Dermis blood vessel endothelial cell (primary cell): ENCODE data around the gene CD22. TPM values are rescaled to one million over a fixed set of nuclear protein-coding genes. Genes with fewer than 3 reads are reported as not detected.

ENCODE experiments used
- DNase-seq: peaks from one replicate; pipeline ENCODE4 v3.0.0; 2010
- total RNA-seq: library from RNA; depleted of rRNA; stranded (reverse); fragments of >200 nt; gene quantifications from 2 replicates; pipeline ENCODE4 v1.2.3, GENCODE V29; 2014

Gene CD22
- total RNA-seq, 1 donor from 2014 or later, result 0.34 TPM

DNA sequence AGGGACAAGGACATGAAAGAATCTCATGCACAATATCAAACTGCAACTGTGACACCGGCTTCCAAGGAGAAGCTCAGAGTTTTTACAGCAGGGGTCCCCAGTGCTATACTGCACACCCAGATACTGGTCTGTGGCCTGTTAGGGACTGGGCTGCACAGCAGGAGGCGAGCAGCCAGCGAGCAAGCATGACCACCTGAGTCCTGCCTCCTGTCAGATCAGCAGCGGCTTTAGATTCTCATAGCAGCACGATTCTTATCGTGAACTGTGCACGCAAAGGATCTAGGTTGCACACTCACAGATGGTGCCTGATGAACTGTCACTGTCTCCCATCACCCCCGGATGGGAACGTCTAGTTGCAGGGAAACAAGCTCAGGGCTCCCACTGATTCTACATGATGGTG is 13.1 kb upstream of the CD22 start:
- no peak for DNase-seq

DNA sequence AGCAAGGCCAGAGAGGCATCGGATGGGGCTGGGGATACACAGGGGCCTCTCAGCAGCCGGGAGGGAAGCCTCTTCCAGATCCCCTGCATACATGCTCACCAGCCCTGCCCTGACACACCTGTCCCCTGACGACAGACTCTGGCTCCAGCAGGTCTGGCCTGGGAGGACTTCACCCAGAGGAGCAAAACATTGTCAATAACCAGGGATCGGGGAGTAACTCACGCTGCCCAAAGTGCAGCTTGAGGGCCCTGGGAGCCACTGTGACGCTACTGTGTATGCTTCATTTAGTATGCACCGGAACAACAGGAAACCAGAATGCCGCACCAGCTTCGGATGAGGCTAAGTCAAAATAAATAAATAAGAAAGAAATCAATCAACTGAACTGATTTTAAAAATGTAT is 12.4 kb upstream of the CD22 start:
- no peak for DNase-seq

GRCh38 chr19:35317464-35318043 is 11.4 kb upstream of the CD22 start:
- no peak for DNase-seq

- DNase-seq, result peak; percentile 85
Observed at GRCh38 chr19:35318679-35319448, 10.1 kb upstream of the CD22 start.

DNA sequence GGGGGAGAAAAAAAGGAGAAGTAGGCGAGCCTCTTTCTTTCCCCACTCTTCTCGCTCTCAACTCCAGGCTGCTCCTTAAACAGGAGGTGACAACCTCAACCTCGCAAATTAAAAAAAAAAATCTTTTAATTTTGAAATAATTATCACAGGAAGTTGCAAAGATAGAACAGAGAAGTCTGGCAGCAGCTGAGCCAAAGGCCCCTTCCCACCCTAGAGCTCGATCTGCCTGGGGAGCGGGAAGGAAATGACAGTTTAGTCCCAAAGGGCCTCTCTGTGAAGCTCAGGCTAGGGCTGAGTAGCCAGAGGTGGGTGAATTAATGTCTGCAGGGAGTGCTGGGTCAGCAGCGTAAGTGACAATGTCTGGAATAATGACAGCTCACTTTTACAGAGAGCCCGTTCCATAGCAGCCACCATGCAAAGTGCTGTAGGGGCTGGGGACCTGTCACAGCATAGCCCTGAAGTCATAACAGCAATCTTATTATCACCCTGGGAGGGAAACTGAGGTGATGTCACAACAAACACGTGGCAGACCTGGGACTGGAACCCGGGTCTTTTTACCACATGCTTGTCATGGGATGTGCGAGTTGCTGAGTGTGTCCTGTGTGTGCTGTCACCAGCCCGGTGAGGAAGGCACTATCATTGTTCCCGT is 8.8 kb upstream of the CD22 start:
- DNase-seq, result no peak

DNA sequence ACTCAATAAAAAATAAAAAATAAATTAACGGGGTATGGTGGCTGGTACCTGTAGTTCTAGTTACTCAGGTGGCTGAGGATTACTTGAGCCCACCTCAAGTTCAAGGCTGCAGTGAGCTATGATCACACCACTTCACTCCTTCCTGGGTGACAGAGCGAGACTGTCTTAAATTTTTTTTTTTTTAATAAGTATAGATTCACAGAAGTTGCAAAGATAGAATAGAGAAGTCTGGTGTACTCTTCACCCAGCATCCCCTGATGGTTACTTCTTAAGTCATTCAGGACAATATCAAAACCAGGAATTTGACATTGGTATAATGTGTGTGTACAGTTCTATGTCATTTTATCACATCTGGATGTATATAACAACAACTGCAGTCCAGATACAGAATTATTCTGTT is 7.7 kb upstream of the CD22 start:
- no peak for DNase-seq

DNA sequence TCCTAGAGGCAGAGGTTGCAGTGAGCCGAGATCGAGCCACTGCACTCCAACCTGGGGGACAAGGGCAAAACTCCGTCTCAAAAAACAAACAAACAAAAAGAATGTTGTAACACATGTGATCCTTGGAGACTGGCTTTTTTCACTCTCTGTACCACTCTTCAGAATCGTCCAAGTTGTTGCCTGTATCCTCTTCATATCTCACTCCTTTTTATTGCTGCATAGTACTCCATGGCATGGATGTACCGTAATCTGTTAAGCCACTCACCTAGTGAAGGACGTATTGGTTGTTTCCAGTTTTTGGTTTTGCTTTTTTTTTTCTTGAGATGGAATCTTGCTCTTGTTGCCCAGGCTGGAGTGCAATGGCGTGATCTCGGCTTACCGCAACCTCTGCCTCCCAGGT is 7.0 kb upstream of the CD22 start:
- DNase-seq, result no peak

GRCh38 chr19:35327642-35328041 is 1.3 kb upstream of the CD22 start:
- DNase-seq, result no peak

DNA sequence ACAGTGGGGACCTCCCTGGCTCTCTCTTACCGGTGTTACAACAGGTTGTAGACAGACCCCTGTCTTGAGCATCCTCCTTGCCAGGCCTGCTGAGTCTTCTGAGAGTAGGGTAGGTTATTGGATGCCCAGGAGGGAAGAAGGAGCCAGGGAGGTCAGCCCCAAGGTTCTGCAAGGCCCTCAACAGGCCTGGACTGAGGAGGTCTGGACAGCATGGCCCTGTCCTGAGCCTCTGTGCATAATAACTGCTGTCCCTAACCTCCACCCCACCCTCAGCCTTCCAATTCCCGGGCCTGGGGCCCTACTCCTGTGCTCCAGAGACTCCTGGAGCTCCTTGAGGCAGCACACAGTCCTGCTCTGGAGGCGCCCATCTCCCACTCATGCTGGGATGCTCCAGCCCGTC is 336 bp downstream of the CD22 start:
- no peak for DNase-seq

- DNase-seq, result no peak
Observed at GRCh38 chr19:35330475-35330874, 1.5 kb downstream of the CD22 start.

GRCh38 chr19:35331551-35332214 is 2.7 kb downstream of the CD22 start:
- DNase-seq, result no peak

DNA sequence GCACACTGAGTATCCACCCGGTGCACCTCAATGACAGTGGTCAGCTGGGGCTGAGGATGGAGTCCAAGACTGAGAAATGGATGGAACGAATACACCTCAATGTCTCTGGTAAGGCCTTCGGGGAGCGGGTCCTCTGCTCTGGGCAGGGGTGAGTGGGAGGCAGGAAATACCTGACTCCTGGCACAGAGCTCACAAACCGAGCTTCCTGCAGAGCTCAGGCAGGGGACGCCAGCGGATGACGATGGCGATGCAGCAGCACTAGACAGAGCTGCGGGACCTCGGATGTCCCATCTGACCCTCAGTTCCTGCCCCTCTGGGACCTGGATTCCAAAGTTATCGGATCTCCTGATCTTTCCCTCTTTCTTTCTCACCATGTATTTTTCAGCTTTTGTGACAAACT is 3.8 kb downstream of the CD22 start:
- peak; percentile 10 for DNase-seq

DNA sequence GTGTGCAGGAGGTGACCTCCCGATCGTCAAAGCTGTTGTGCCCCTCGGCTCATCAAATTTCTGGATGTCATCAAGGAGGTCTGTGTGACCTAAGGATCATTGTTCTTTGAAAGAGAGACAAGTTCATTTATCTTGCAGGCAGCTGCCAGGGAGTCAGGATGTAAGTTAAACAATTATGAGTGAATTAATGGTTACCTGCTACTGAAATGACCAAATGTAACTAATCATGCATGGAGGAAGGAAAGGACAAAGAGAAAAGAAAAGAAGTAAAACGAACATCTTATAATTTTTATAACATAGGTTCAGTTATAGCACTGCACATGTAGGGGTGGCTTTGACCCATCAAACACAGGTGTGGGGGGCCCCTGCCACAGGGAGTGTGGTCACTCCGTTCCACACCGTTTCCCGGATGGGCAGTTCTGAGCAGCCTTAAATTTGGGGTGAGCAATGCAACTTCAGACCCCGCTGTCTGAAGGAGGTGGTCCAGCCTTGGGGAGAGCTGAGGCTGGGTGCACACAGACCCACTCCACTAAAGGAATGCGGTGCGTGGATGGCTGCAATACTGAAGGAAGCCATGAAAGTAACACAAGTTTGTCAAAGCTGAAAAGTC is 5.3 kb downstream of the CD22 start:
- no peak for DNase-seq

GRCh38 chr19:35336166-35336955 is 7.4 kb downstream of the CD22 start:
- DNase-seq, result no peak

GRCh38 chr19:35337097-35337983 is 8.4 kb downstream of the CD22 start:
- DNase-seq, result no peak

- no peak for DNase-seq
Observed at GRCh38 chr19:35337984-35338296, 9.0 kb downstream of the CD22 start.

DNA sequence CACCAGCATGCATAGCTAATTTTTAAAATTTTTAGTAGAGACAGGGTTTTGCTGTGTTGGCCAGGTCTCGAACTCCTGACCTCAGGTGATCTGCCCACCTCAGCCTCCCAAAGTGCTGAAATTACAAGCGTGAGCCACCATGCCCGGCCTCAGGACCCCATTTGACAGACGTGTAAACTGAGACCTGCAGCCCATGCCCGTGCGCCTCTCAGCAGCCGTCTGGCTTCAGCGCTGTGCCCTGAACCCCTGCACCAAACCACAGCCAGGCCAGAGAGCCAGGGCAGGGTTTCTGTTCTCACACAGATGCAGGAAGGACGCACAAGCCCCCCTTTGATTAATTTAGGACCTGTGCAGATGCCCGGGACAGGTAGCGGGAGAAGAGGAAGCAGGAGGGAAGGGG is 11.4 kb downstream of the CD22 start:
- no peak for DNase-seq

GRCh38 chr19:35341006-35341405 is 12.0 kb downstream of the CD22 start:
- no peak for DNase-seq

GRCh38 chr19:35341565-35342225 is 12.7 kb downstream of the CD22 start:
- no peak for DNase-seq

GRCh38 chr19:35342430-35342829 is 13.4 kb downstream of the CD22 start:
- no peak for DNase-seq

- no peak for DNase-seq
Observed at GRCh38 chr19:35344511-35345031, 15.6 kb downstream of the CD22 start.
